ENCODE data around the gene CLBA1. TPM values are rescaled to one million over a fixed set of nuclear protein-coding genes. Genes with fewer than 3 reads are reported as not detected.

CLBA1 gene
- total and polyA plus RNA-seq, 3 donors from 2014 or later, result 27.6 to 53.9 (median 47.6) TPM

DNA sequence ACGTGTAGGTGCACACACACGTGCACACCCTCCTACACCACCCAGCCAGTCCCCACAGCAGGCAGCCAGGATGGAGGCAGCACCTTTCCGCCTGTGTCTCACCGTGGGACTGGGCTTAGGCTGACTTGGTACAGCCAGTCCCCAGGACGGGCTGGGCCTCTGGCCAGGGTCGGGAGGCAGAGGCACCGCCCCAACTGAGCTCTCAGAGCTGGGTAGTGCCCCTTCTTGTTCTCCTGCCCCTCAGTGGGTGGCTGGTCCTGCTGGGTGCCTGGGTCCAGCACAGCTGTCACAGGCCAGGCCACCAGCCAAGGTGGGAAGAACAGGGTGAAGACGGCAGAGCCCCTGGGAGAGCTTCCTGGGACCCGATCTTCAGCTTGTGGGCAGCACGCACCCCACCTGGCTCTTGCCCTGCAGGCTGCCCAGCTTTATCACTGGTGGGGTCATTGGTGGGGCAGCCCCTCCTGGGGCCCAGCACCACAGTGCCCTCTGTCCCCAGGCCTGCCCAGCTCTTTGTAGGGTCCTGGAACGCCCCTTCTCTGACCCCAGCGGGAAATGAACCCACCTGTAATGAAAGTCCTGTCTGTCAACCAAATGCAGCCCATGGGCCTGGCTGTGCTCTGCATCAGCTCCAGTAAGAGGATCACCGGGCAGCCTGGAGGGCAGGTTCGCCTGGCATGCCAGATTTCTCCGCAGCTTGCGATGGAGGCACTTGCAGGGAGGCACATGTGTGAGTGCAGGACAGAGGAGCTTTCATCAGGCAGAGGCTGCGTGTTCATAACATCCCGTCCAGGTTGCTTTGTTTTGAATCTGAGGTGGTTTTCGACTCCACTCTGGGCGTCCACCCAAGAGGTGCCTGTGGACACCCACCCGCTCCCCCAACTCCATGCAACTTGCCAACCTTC, 20.6 kb downstream of the CLBA1 start:
- DNase-seq, result no peak
- Histone ChIP-seq H3K4me3 (no peak overlapping the region), H3K27me3 (no peaks in the 10 kb centered on the region), H3K9me3 (no peaks in the 10 kb centered on the region), H3K36me3 (ENCODE audit: low read depth, missing control alignments) (no peaks in the 10 kb centered on the region), H3K27ac (no peak overlapping the region), H3K4me1 (no peaks in the 10 kb centered on the region)
- intact Hi-C loops (cut with DNase I; ENCODE audit: low total_unique reads), result no loop called here
- 85 to 94% methylated on average over 10 to 21 of the region's 21 CpGs for WGBS, 2 donors
- no peak for TF ChIP-seq POLR2A (IDR thresholded peaks at IDR 0.05)
- TF ChIP-seq, protein P1, sequence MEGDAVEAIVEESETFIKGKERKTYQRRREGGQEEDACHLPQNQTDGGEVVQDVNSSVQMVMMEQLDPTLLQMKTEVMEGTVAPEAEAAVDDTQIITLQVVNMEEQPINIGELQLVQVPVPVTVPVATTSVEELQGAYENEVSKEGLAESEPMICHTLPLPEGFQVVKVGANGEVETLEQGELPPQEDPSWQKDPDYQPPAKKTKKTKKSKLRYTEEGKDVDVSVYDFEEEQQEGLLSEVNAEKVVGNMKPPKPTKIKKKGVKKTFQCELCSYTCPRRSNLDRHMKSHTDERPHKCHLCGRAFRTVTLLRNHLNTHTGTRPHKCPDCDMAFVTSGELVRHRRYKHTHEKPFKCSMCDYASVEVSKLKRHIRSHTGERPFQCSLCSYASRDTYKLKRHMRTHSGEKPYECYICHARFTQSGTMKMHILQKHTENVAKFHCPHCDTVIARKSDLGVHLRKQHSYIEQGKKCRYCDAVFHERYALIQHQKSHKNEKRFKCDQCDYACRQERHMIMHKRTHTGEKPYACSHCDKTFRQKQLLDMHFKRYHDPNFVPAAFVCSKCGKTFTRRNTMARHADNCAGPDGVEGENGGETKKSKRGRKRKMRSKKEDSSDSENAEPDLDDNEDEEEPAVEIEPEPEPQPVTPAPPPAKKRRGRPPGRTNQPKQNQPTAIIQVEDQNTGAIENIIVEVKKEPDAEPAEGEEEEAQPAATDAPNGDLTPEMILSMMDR (IDR thresholded peaks at IDR 0.05), result no peak

DNA sequence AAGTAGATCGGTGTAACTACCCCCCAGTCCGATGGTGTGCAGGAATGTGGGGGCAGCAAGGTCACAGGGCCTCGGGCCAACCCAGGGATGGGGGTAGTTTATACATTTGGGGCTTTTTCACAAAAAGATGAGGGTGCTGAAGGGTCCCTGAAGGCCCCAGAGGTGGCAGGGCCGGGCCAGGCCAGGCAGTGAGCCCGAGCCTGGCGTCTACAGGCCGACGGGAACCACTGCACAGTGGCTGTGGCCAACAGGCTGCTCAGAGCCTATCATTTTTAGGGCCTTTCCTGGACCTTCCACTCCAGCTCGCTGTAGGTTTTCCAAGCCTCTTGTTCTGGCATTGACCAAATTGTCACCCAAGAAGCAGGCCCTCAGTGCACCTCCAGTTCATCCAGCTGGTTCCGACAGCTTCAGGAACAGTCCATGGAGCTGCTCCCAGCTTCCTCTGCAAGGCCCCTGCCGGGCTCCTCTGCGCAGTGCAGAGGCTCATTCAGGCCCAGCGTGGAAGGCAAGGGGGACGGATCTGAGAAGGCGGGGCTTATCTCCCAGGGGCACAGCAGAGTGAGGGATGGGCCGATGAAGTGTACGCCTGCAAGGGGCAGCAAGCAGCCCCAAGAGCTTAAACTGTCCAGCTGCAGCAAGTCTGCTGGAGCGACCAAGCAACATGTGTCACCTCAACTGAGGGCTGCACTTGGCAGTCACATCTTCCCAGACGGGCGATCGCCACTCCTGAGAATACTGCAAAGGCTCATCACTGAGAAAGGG, 21.4 kb downstream of the CLBA1 start:
- TF ChIP-seq, protein P1 (IDR thresholded peaks at IDR 0.05), result no peak
- TF ChIP-seq POLR2A (IDR thresholded peaks at IDR 0.05), result no peak
- H3K9me3 ChIP-seq, result no peaks in the 10 kb centered on the region
- H3K36me3 ChIP-seq (ENCODE audit: low read depth, missing control alignments), result no peaks in the 10 kb centered on the region
- no peaks in the 10 kb centered on the region for H3K4me1 ChIP-seq
- 76 to 88% methylated on average over 21 of the region's 21 CpGs for WGBS, 2 donors
- no peak overlapping the region for H3K27ac ChIP-seq
- intact Hi-C loops (cut with DNase I; ENCODE audit: low total_unique reads), result no loop called here
- DNase-seq, result no peak
- no peak overlapping the region for H3K4me3 ChIP-seq
- H3K27me3 ChIP-seq, result no peaks in the 10 kb centered on the region

DNA sequence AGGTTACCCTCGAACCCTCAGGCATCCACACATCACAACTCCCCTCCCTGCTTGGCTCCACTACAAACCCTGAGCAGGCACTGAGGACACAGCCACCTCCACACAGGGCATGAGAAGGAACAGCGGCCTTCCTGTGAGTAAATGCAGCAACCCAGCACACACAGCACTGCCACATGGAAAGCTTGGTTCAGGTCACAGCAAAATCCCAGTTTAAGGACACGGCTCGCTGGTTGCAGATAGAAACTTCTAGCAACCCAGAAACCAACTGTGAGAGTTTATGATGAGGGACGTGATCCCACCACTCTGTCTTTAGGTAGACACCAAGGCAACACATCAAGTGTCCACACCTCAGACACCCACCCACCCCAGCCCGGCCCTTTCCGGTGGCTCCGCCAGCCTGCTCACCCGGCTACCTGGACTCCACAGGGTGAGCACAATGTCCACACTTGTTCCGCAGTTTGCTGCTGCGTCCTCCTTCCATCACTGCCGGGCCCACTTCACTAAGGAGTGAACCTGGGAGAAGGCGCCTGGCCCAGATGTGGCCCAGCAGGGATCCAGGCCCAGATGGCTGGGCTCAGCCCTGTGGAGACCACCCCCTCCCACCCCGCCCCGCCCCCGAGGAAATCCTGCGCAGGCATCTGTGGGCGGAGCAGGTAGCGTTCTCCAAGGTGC, 22.1 kb downstream of the CLBA1 start:
- 95% methylated on average over 4 to 19 of the region's 19 CpGs for WGBS, 2 donors
- H3K36me3 ChIP-seq (ENCODE audit: low read depth, missing control alignments), result no peaks in the 10 kb centered on the region
- intact Hi-C loops (cut with DNase I; ENCODE audit: low total_unique reads), result no loop called here

DNA sequence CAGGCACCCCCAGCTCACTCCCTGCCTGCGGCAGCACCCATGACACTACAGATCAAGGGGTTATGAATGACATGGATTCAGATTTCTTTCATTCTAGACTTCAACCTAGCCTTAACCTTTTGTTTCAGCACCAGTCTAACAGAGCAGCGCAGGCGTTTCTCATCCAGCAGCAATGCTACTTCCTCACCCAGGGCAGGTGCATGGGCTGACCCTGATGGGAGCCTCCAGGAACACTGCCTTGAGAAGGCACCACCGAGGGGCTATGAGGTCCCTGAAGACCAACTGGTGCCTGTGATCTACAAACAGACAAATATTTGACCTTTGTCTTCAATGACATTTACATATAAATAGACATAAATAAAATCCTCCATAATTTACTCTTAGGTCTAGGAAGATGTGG, 24.5 kb downstream of the CLBA1 start:
- Histone ChIP-seq H3K36me3 (ENCODE audit: low read depth, missing control alignments) (no peaks in the 10 kb centered on the region), H3K9me3 (no peaks in the 10 kb centered on the region), H3K27ac (no peak overlapping the region), H3K27me3 (no peaks in the 10 kb centered on the region), H3K4me1 (no peaks in the 10 kb centered on the region), H3K4me3 (no peak overlapping the region)
- DNase-seq, result no peak
- TF ChIP-seq, protein P1 (IDR thresholded peaks at IDR 0.05), result no peak
- TF ChIP-seq POLR2A (IDR thresholded peaks at IDR 0.05), result no peak
- intact Hi-C loops (cut with DNase I; ENCODE audit: low total_unique reads), result no loop called here
- WGBS, 2 donors, result 86 to 87% methylated on average over 4 of the region's 4 CpGs

More for the DNA sequence above, 22.1 kb downstream of the CLBA1 start:
- Histone ChIP-seq H3K4me1 (no peaks in the 10 kb centered on the region), H3K9me3 (no peaks in the 10 kb centered on the region), H3K4me3 (no peak overlapping the region), H3K27me3 (no peaks in the 10 kb centered on the region), H3K27ac (no peak overlapping the region)
- no peak for DNase-seq
- no peak for TF ChIP-seq POLR2A (IDR thresholded peaks at IDR 0.05)
- TF ChIP-seq, protein P1 (IDR thresholded peaks at IDR 0.05), result no peak

Measured in testis (tissue), 3 donors.